Measurements from ENCODE around the gene ADGRF3. TPM values are rescaled to one million over a fixed set of nuclear protein-coding genes. Genes with fewer than 3 reads are reported as not detected.

Gene ADGRF3
- total and polyA plus RNA-seq, 2 of the 8 experiments (the other 6 are each of a cell fraction or from before 2014, with no cell fraction given), result 0.54 to 0.69 TPM

DNA sequence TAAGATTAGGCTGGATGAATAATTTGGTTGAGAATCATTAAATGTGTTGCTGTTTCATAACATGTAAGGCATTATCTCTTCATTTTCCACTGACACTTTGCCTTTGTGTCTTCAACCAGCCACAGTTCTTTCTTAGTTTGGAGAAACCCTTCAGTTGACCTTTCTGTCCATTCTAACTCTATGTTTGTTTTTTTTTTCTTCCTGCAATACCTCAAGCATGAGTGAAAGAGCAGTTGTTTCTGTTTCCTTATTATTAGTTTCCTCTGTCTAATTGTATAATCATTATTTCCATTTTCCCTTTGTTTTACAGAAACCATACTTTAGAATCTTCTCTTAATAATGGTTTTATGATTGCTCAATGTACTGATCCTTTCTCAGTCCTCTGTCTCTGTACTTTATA, 76.2 kb downstream of the ADGRF3 start:
- H2BK120ac ChIP-seq (replicated peaks; ENCODE audit: low read depth, low read length), result no peak overlapping the region
- no peak overlapping the region for H4K5ac ChIP-seq (ENCODE audit: insufficient read length, low read depth, low read length)
- POLR2A ChIA-PET (ENCODE audit: partially characterized antibody), result interaction anchor here (1.0 to 2.0 kb wide), 4 partner anchors 9 to 34 kb away, joined by 3 to 4 read pairs (median 3); no protein-coding TSS in a partner anchor
- H2BK12ac ChIP-seq (ENCODE audit: low read depth, low read length), result no peak overlapping the region
- H3K27ac ChIP-seq (ENCODE audit: low read depth, low read length), result no peak overlapping the region
- H3K27me3 ChIP-seq (replicated peaks in 1 of 4; ENCODE audit: control insufficient read depth in 3 of 4, extremely low read depth in 1 of 4, insufficient read depth in 3 of 4, low read length in 3 of 4), result peaks cover 0 to 1% (median 0%) of the 10 kb centered on the region in 4 experiments; a peak in 1 of 7 replicates
- FAIRE-seq (no peak), DNase-seq (ENCODE audit: low read depth in 1 of 2, low spot score in 2 of 2) (no peak)
- H3K18ac ChIP-seq (ENCODE audit: extremely low read depth, low read length), result no peak overlapping the region
- H4K20me1 ChIP-seq (replicated peaks in 1 of 2; ENCODE audit: control insufficient read depth in 1 of 2, insufficient read depth in 2 of 2, low read length in 2 of 2), result peaks cover 0 to 2% of the 10 kb centered on the region in 2 experiments
- H3K4ac ChIP-seq (replicated peaks; ENCODE audit: insufficient read length, low read depth, low read length), result no peak overlapping the region
- H3K4me2 ChIP-seq (ENCODE audit: insufficient read depth in 1 of 2, low read depth in 2 of 2, low read length in 2 of 2), result no peak overlapping the region
- no peak overlapping the region for H3K14ac ChIP-seq (ENCODE audit: insufficient read length)
- H4K91ac ChIP-seq (replicated peaks; ENCODE audit: insufficient read length, low read length), result no peak overlapping the region
- no peak overlapping the region for H2BK20ac ChIP-seq (ENCODE audit: low read length)
- H2BK5ac ChIP-seq (ENCODE audit: low read depth, low read length), result no peak overlapping the region
- no peak overlapping the region for H3K4me3 ChIP-seq (ENCODE audit: extremely low read depth in 1 of 4, insufficient read depth in 2 of 4, low read depth in 3 of 4, low read length in 4 of 4)
- no peaks in the 10 kb centered on the region for H3K4me1 ChIP-seq (replicated peaks in 1 of 4; ENCODE audit: control insufficient read depth in 3 of 4, insufficient read depth in 4 of 4, low read length in 3 of 4)
- peaks cover 0 to 6% (median 3%) of the 10 kb centered on the region in 4 experiments; a peak in 4 of 8 replicates for H3K36me3 ChIP-seq (ENCODE audit: control insufficient read depth in 2 of 4, insufficient read depth in 4 of 4, low read length in 3 of 4)
- H3K56ac ChIP-seq (replicated peaks; ENCODE audit: insufficient read length, low read depth, low read length), result no peak overlapping the region
- no peak overlapping the region for H3K9ac ChIP-seq (replicated peaks in 1 of 4; ENCODE audit: extremely low read depth in 1 of 4, low read depth in 3 of 4, low read length in 3 of 4)
- H3K79me2 ChIP-seq (ENCODE audit: control insufficient read depth in 1 of 2, insufficient read depth in 2 of 2, low read length in 2 of 2), result no peaks in the 10 kb centered on the region
- no peak overlapping the region for H2BK15ac ChIP-seq (ENCODE audit: low read length)
- H4K8ac ChIP-seq (ENCODE audit: extremely low read depth, insufficient read depth, low read length), result no peak overlapping the region
- no peaks in the 10 kb centered on the region for H3K23me2 ChIP-seq (ENCODE audit: low read depth, low read length)
- no peaks in the 10 kb centered on the region for H3K79me1 ChIP-seq (ENCODE audit: low read depth, low read length)
- no peak overlapping the region for H2AK5ac ChIP-seq (ENCODE audit: low read depth, low read length)
- CTCF ChIA-PET (ENCODE audit: partially characterized antibody), result interaction anchor here (0.6 to 1.1 kb wide), 4 partner anchors 12 to 43 kb away, joined by 3 read pairs; no protein-coding TSS in a partner anchor
- H2AFZ ChIP-seq (ENCODE audit: low read length), result no peak overlapping the region
- no peak overlapping the region for H3K23ac ChIP-seq (ENCODE audit: insufficient read length)
- TF ChIP-seq, protein P1, sequence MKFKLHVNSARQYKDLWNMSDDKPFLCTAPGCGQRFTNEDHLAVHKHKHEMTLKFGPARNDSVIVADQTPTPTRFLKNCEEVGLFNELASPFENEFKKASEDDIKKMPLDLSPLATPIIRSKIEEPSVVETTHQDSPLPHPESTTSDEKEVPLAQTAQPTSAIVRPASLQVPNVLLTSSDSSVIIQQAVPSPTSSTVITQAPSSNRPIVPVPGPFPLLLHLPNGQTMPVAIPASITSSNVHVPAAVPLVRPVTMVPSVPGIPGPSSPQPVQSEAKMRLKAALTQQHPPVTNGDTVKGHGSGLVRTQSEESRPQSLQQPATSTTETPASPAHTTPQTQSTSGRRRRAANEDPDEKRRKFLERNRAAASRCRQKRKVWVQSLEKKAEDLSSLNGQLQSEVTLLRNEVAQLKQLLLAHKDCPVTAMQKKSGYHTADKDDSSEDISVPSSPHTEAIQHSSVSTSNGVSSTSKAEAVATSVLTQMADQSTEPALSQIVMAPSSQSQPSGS (IDR thresholded peaks at IDR 0.05; ENCODE audit: low read length), result no peak
- no peak for TF ChIP-seq KDM4A (IDR thresholded peaks at IDR 0.05; ENCODE audit: low read depth, low read length, severe bottlenecking)
- TF ChIP-seq CBX8 (IDR thresholded peaks at IDR 0.05; ENCODE audit: borderline replicate concordance, low read depth, low read length), result no peak
- TF ChIP-seq SAP30 (IDR thresholded peaks at IDR 0.05; ENCODE audit: insufficient read depth, insufficient replicate concordance, low read length), result no peak
- TF ChIP-seq GTF2F1 (IDR thresholded peaks at IDR 0.05; ENCODE audit: borderline replicate concordance, low read depth, low read length), result no peak
- no peak for TF ChIP-seq RBBP5 (IDR thresholded peaks at IDR 0.05; ENCODE audit: borderline replicate concordance, low read depth, low read length)
- TF ChIP-seq BRCA1 (IDR thresholded peaks at IDR 0.05; ENCODE audit: low read depth, low read length), result no peak
- TF ChIP-seq GABPA (IDR thresholded peaks at IDR 0.05; ENCODE audit: borderline replicate concordance, insufficient read depth, low read length), result no peak
- no peak for TF ChIP-seq ASH2L (IDR thresholded peaks at IDR 0.05; ENCODE audit: low read length)
- no peak for TF ChIP-seq MAFK (IDR thresholded peaks at IDR 0.05; ENCODE audit: low read depth, low read length)
- no peak for TF ChIP-seq EGR1 (IDR thresholded peaks at IDR 0.05; ENCODE audit: borderline replicate concordance, low read depth, low read length)
- H3K9me3 ChIP-seq (ENCODE audit: insufficient read depth in 2 of 2, low read depth in 1 of 2, low read length in 1 of 2), result no peaks in the 10 kb centered on the region
